IgD-negative memory B cell (primary cell): ENCODE measurements around the gene LPA. TPM values are rescaled to one million over a fixed set of nuclear protein-coding genes. Genes with fewer than 3 reads are reported as not detected.
"Not testable (repeated sequence)": the region's sequence is repeated elsewhere in the genome, so short reads cannot be mapped to it uniquely, and the experiment has no call there.

Source experiments
- H3K27ac Mint-ChIP-seq, 3 donors: one replicate each; pipeline ENCODE4 v1.8.0; 2020 to 2022; ENCODE audit warnings: mild to moderate bottlenecking in 3 of 3, mixed read lengths in 3 of 3, moderate library complexity in 1 of 3
- H3K27me3 Mint-ChIP-seq: one replicate; pipeline ENCODE4 v1.8.0; 2021; ENCODE audit warnings: mixed read lengths
- H3K36me3 Mint-ChIP-seq: one replicate; pipeline ENCODE4 v1.8.0; 2020; ENCODE audit warnings: mild to moderate bottlenecking, mixed read lengths
- H3K4me1 Mint-ChIP-seq, 3 donors: one replicate each; pipeline ENCODE4 v1.8.0; 2020 to 2022; ENCODE audit warnings: mixed read lengths in 3 of 3, mild to moderate bottlenecking in 1 of 3
- H3K4me3 Mint-ChIP-seq, 4 donors: one replicate each; pipeline ENCODE4 v1.8.0; 2020 to 2022; ENCODE audit warnings: mild to moderate bottlenecking in 4 of 4, mixed read lengths in 4 of 4, moderate library complexity in 3 of 4
- H3K9me3 Mint-ChIP-seq, 3 donors: one replicate each; pipeline ENCODE4 v1.8.0; 2020 to 2021; ENCODE audit warnings: mixed read lengths in 3 of 3, mild to moderate bottlenecking in 1 of 3
- polyA plus RNA-seq: library from polyadenylated mRNA; unstranded; fragments of 300-500 nt; fragmentation: Illumina TruSeq; gene quantifications from one replicate; pipeline ENCODE4 v1.2.3, GENCODE V29; 2021

LPA gene
- polyA plus RNA-seq, 1 donor from 2014 or later: not detected

DNA sequence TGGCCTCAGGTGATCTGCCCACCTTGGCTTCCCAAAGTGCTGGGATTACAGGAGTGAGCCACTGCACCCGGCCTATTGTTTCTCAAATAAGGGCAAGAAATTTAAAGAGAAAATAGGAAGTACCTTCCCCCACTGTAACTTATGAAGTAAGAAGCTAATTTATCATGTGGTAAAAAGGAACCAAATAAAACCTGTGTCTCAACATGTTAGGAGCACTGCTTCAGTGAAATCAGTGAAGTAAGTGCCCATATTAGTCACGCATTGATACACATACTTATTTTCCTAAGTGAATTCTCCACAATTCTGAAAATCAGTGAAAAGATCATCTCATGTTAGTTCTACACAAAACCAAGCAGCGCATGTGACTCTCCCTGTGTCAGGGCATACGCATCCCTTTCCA lies 14.2 kb upstream of the LPA start:
- H3K4me1 Mint-ChIP-seq: no peaks in the 10 kb centered on the region
- peaks cover 2% of the 10 kb centered on the region for H3K27me3 Mint-ChIP-seq
- H3K9me3 Mint-ChIP-seq: peaks cover under 1 to 5% (median 4%) of the 10 kb centered on the region in 3 donors
- H3K4me3 Mint-ChIP-seq: no peak overlapping the region
- no peaks in the 10 kb centered on the region for H3K36me3 Mint-ChIP-seq
- H3K27ac Mint-ChIP-seq: no peak overlapping the region

DNA sequence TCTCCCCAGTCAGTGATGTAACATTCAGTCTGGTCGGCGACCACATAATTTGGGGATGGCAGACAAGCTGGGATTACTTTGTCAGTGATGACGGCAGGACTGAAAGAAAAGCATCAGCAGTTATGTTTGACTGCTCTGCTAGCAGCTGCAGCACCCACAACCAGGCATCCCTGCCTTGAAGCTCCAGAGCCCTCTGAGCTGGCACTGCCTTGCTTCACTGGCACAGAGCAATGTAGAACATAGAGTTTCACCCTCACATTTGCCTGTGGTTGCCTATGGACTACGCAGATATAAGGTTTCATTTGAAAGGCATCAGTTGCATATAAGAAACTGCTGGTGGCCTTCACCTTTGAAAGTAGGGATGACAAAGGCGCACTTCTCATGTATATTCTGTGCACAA lies 12.3 kb upstream of the LPA start:
- not testable (repeated sequence) for H3K9me3 Mint-ChIP-seq, H3K4me3 Mint-ChIP-seq, H3K36me3 Mint-ChIP-seq, H3K27me3 Mint-ChIP-seq, H3K4me1 Mint-ChIP-seq, H3K27ac Mint-ChIP-seq

DNA sequence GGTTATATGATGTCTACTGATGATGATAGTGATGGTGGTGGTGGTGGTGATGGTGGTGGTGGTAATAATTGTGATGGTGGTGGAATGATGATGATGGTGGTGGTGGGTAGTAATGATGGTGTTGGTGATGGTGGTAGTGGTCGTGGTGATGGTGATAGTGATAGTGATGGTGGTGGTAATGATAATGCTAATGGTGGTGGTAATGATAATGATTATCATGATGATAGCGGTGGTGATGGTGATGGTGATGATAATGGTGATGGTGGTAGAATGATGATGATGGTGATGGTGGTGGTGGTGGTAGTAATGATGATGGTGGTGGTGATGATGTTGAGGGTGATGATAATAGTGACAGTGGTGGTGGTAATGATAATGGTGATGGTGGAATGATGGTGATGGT lies 4.5 kb upstream of the LPA start:
- Mint-ChIP-seq H3K4me3 (no peak overlapping the region), H3K9me3 (peaks cover 3 to 7% (median 7%) of the 10 kb centered on the region in 3 donors), H3K36me3 (no peaks in the 10 kb centered on the region), H3K27me3 (peaks cover 2% of the 10 kb centered on the region), H3K27ac (no peak overlapping the region), H3K4me1 (no peaks in the 10 kb centered on the region)

DNA sequence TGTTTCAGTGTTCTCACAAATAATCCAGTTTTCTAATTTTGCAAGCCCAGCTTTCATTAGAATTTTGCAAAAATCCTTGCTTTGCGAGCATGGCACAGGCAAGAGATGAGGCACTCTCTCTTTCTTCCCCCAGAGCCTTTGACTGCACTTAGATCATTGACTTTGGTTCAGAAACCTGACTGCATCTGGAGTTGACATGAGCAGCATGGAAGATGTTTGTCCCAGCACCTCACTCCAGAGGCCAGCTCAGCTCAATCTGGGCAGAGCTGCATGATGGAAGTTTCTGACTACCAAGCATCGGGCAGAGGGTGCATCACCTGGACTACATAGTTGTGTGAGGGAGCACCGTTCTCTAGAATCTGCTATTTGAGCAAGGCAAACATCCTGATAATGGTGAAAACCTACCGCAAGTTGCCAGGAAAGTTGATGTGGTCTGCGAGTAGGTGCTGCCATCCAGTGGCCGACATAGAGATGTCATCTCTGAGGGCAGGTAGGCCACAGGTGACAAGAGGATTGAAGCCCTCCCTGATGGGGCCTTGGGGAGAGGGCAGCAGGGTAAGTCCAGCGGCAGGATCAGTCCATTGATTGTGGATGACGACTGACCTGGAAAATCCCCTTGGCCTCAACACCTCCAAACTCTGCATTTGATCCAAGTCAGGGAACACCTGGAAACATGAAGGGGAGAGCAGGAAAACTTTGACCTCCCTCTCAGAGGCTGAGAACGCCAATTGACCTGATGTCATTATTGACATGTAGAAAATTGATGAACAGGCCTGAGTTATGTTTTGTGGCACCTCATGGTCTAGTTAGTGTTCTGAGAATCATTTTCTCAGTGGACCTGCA lies 3.8 kb upstream of the LPA start:
- peaks cover 3% of the 10 kb centered on the region for H3K27me3 Mint-ChIP-seq
- H3K27ac Mint-ChIP-seq: no peak overlapping the region
- H3K4me3 Mint-ChIP-seq: no peak overlapping the region
- H3K9me3 Mint-ChIP-seq: peaks cover 2 to 3% (median 2%) of the 10 kb centered on the region in 3 donors
- H3K36me3 Mint-ChIP-seq: no peaks in the 10 kb centered on the region
- no peaks in the 10 kb centered on the region for H3K4me1 Mint-ChIP-seq

DNA sequence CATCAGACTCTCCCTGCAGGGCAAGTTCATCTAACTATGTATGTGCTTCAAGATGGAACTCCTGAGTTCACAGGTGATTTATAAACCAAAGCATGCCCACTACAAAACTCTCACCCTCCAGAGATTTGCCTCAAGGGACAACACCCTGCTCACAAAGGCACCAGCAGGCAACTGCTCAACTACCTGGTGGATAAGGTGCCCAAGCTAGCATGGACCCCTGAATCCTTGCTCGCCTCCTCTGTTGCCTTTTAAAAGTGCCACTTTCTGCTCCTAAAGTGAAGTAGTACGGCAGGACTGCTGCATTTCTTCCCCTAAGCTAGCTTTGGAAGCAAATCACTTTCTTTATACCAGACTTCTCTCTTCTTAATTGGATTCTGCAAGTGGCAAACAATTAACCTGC lies 1.2 kb downstream of the LPA start:
- Mint-ChIP-seq H3K27ac (no peak overlapping the region), H3K4me1 (no peaks in the 10 kb centered on the region), H3K36me3 (no peaks in the 10 kb centered on the region), H3K27me3 (peaks cover 3% of the 10 kb centered on the region), H3K4me3 (no peak overlapping the region), H3K9me3 (peaks cover 0 to 3% (median 0%) of the 10 kb centered on the region in 3 donors)

DNA sequence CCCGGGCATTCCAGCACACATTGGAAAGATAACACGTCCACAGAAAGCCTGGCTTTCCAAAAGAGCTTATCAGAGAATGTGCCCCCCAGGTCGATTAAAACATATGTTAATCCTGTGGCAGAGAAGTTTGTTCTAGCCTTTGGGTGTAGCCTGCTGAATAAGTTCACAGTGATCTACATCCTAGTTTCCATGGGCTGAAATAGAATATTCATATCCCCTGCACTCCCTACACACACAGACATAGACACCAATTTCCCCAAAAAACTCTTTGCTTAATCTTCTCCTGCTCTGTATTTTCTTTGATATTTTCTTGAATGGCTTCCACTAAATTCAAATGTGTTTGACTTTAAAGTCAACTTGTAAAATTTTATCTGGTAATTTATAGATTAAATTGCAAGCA lies 1.6 kb downstream of the LPA start:
- Mint-ChIP-seq H3K36me3 (no peaks in the 10 kb centered on the region), H3K27ac (no peak overlapping the region), H3K4me3 (no peak overlapping the region), H3K9me3 (peaks cover 0 to 3% (median 0%) of the 10 kb centered on the region in 3 donors), H3K27me3 (peaks cover 3% of the 10 kb centered on the region), H3K4me1 (no peaks in the 10 kb centered on the region)

DNA sequence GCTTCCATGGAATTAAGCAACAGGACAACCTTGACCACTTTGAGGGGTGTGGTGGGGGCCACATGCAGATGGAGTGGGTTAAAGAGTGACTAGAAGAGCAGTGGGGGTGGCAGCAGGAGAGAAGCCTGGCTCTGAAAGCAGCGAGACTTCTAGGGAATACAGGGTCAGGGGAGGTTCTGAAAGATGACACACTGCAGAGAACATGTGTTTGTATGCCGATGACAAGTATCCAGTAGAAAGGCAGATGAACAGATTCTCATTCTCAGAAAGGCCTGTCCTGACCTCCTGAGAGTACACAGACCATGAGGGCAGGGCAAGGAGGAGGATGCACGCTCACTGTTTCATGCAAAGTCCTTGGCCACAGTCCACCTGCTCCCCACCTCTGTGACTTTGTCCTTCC lies 2.9 kb downstream of the LPA start:
- Mint-ChIP-seq H3K27me3 (peaks cover 3% of the 10 kb centered on the region), H3K4me3 (no peak overlapping the region), H3K9me3 (peaks cover 0 to 7% (median 6%) of the 10 kb centered on the region in 3 donors), H3K36me3 (no peaks in the 10 kb centered on the region), H3K27ac (no peak overlapping the region), H3K4me1 (no peaks in the 10 kb centered on the region)

DNA sequence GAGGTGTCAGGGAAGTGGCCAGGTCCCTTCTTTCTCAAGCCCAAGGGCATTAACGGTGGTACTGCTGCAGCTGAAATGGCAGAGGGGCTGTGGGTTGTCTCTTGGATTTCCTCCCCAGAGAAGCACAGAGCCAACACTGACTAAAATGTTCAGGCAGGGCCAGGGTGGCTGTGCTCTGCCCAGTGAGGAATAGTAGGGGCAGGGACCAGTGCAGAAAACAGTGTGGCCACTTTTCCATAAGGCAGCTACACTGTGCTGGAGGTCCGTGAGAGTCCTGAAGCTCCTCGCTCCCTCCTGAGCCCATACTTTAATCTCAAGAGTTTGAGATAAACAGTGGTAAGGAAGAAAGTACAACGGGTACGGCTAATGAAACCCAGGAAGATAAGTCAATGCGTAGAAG lies 4.5 kb downstream of the LPA start:
- H3K4me1 Mint-ChIP-seq: no peaks in the 10 kb centered on the region
- H3K27ac Mint-ChIP-seq: no peak overlapping the region
- H3K4me3 Mint-ChIP-seq: no peak overlapping the region
- H3K9me3 Mint-ChIP-seq: peaks cover 0 to 7% (median 6%) of the 10 kb centered on the region in 3 donors
- H3K27me3 Mint-ChIP-seq: peaks cover 1% of the 10 kb centered on the region
- no peaks in the 10 kb centered on the region for H3K36me3 Mint-ChIP-seq

DNA sequence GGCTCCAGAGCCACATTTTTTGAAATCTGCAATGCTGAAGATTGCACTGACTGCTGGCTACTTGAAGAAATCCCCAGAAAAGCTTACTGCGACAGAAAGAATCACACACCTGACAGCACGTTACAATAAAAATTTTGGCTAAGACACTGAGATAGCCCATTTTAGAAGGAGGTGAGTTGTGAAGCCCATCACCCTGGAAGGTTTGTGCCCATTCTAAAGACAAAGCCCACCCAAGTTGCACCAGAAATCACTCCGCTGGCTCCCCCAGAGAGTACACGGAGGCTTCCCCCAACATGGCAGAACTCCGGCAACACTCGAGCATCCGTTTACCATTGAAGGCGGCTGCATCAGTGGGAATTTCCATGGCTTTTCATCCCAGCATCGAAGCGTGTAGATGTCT lies 29.4 kb downstream of the LPA start:
- no peak overlapping the region for H3K27ac Mint-ChIP-seq
- no peak overlapping the region for H3K4me3 Mint-ChIP-seq
- no peaks in the 10 kb centered on the region for H3K36me3 Mint-ChIP-seq
- no peaks in the 10 kb centered on the region for H3K4me1 Mint-ChIP-seq
- H3K27me3 Mint-ChIP-seq: no peaks in the 10 kb centered on the region
- H3K9me3 Mint-ChIP-seq: no peaks in the 10 kb centered on the region

DNA sequence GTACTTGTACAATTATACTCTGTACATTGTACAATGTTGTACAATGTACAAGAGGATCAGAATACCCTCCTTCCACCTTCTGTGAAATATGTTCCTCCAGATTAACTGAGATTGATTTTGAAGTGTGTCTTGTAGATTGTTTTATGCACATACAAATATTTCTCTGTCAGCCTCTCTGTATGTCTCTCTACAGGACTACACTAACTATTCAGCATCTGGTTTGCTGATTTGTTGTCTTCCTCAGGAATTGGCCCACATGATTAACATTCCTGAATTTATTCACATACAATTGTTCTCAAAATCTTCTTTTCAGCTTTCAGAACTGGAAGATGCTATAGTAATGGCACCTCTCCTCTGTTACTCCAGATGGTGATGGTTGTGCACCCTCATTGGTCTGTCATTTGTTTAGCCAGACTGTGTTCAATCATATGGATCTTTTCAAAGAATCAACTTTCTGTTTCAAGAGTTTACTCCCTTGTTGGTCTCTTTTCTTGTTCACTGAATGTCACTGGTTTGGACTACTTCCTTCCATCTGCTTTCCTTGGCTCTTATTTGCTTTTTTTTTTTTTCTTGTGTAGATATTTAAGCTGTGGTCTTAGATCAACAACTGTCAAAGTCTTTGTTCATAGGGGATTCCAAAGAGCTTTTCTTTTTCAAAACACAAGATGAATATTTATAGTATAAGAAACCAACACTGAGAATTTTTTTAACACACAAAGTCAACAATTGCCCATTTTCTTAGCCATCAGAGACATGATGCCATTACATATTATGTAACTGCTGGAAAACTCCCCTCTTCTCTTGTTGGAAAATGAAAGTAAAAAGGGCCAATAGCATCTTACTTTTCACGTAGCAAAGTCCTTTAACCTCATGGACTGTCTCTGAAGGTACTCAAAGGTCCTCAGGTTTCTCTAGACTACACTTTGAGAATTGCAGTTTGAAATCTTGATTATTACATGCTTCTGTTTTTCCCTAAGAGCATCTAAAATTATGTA lies 67.9 kb downstream of the LPA start:
- no peak overlapping the region for H3K27ac Mint-ChIP-seq
- no peaks in the 10 kb centered on the region for H3K36me3 Mint-ChIP-seq
- peaks cover 2% of the 10 kb centered on the region for H3K27me3 Mint-ChIP-seq
- H3K4me1 Mint-ChIP-seq: no peaks in the 10 kb centered on the region
- no peak overlapping the region for H3K4me3 Mint-ChIP-seq
- peaks cover 0 to 5% (median 4%) of the 10 kb centered on the region in 3 donors for H3K9me3 Mint-ChIP-seq

DNA sequence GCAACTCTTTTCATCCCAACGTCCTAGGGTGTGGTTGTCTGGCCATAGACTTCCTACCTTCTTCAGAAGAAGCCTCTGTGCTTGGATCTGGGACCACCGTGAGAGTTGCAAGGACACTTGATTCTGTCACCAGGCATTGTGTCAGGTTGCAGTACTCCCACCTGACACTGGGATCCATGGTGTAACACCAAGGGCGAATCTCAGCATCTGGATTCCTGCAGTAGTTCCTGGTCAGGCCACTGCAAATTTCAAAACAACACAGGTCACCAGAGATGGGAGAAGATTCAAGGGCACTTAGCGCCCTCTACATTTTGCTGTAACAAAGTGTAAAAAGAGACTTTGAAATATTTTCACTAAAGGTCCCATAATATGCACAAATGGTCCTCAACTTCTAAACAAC lies 68.8 kb downstream of the LPA start:
- not testable (repeated sequence) for H3K9me3 Mint-ChIP-seq, H3K27ac Mint-ChIP-seq, H3K27me3 Mint-ChIP-seq, H3K36me3 Mint-ChIP-seq, H3K4me3 Mint-ChIP-seq, H3K4me1 Mint-ChIP-seq

DNA sequence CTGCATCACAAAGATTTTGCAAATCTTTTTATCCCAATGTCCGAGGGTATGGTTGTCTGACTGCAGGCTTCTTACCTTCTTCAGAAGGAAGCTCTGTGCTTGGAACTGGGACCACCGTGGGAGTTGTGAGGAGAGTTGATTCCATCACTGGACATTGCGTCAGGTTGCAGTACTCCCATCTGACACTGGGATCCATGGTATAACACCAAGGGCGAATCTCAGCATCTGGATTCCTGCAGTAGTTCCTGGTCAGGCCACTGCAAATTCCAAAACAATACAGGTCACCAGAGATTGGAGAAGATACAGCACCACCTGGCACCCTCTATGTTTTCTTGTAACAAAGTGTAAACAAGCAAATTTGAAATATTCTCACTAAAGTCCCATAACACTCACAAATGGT lies 77.7 kb downstream of the LPA start:
- peaks cover 4 to 10% (median 6%) of the 10 kb centered on the region in 3 donors for H3K9me3 Mint-ChIP-seq
- H3K36me3 Mint-ChIP-seq: no peaks in the 10 kb centered on the region
- H3K27me3 Mint-ChIP-seq: no peaks in the 10 kb centered on the region
- no peak overlapping the region for H3K4me3 Mint-ChIP-seq
- H3K27ac Mint-ChIP-seq: no peak overlapping the region
- H3K4me1 Mint-ChIP-seq: no peaks in the 10 kb centered on the region

DNA sequence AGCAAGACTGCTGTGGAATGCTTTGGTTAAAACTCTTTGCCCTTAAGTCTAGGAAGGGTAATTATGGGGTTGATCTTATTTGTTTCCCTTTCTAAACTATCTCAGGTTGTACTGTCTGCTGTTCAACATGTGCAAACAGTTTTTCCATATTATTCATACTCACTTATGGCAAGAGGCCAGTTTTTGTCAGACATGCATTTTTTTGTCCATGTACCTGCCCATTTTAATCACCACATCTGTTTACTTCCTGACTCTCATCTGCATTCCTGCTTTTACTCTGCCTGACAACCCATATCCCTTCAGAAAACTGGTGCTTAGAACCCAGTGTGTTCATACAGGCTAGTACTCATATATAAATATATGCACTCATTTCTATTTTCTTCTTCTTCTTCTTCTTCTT lies 80.3 kb downstream of the LPA start:
- Mint-ChIP-seq H3K4me1 (no peaks in the 10 kb centered on the region), H3K4me3 (no peak overlapping the region), H3K27me3 (no peaks in the 10 kb centered on the region), H3K27ac (no peak overlapping the region), H3K9me3 (peaks cover 4 to 10% (median 6%) of the 10 kb centered on the region in 3 donors), H3K36me3 (no peaks in the 10 kb centered on the region)

DNA sequence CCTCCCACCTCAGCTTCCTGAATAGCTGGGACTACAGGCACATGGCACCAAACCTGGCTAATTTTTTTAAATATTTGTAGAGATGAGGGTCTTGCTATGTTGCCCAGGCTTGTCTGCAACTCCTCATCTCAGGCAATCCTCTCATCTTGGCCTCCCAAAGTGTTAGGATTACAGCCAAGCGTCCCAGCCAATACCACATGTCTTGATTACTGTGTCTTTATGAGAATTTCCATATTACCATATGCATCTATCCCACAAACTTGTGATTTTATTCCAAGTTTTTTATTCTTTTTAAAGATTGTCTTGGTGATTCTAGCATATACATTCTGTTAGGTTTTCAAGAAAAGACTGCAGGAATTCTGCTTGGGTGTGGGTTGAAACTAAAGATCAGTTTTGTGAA lies 82.7 kb downstream of the LPA start:
- Mint-ChIP-seq H3K27me3 (no peaks in the 10 kb centered on the region), H3K9me3 (peaks cover 2 to 10% (median 3%) of the 10 kb centered on the region in 3 donors), H3K4me1 (no peaks in the 10 kb centered on the region), H3K4me3 (no peak overlapping the region), H3K27ac (no peak overlapping the region), H3K36me3 (no peaks in the 10 kb centered on the region)

DNA sequence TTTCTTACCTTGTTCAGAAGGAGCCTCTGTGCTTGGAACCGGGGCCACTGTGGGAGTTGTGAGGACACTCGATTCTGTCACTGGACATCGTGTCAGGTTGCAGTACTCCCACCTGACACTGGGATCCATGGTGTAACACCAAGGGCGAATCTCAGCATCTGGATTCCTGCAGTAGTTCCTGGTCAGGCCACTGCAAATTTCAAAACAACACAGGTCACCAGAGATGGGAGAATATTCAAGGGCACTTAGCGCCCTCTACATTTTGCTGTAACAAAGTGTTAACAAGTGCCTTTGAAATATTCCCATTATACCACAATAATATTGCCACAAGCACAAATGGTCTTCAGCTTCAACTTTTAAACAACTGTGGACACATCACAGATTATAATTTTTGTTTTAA lies 85.6 kb downstream of the LPA start:
- H3K27ac Mint-ChIP-seq, H3K4me1 Mint-ChIP-seq, H3K27me3 Mint-ChIP-seq, H3K4me3 Mint-ChIP-seq, H3K36me3 Mint-ChIP-seq: not testable (repeated sequence)
- peaks cover 2 to 16% (median 5%) of the 10 kb centered on the region in 3 donors for H3K9me3 Mint-ChIP-seq
